GM19025 (cell line): ENCODE results near the gene SERPINA12.

Source experiments
- ATAC-seq: cut with Tn5 transposase; IDR thresholded peaks from one replicate; pipeline ENCODE4 v1.9.1; 2021; ENCODE audit warnings: mild to moderate bottlenecking, low read depth, moderate library complexity; ENCODE audit not compliant: unreplicated experiment

SERPINA12 gene

GRCh38 chr14:94441531-94442205 is 67.6 kb downstream of the SERPINA12 start:
- ATAC-seq, result no peak

- no peak for ATAC-seq
These were observed 68.1 kb downstream of the SERPINA12 start for GRCh38 chr14:94441130-94441529.

GRCh38 chr14:94439453-94440057 is 69.7 kb downstream of the SERPINA12 start:
- ATAC-seq, result no peak
